Measurements from ENCODE around the gene PDIA5.

- TF ChIP-seq CTCF (IDR thresholded peaks at IDR 0.05) (no peak), POLR2A (IDR thresholded peaks at IDR 0.05) (no peak)
Observed at GRCh38 chr3:123050666-123051065, 16.2 kb upstream of the PDIA5 start.

Data from testis (tissue), 2 donors.